Inflammatory macrophage treated with lipopolysaccharide for 4 hours (primary cell): ENCODE measurements around the gene ZNF800.
"Not testable (repeated sequence)": the region's sequence is repeated elsewhere in the genome, so short reads cannot be mapped to it uniquely, and the experiment has no call there.

Source experiments
- DNase-seq: peaks from one replicate; pipeline ENCODE4 v3.0.0-alpha.2; 2020

The ZNF800 gene

DNA sequence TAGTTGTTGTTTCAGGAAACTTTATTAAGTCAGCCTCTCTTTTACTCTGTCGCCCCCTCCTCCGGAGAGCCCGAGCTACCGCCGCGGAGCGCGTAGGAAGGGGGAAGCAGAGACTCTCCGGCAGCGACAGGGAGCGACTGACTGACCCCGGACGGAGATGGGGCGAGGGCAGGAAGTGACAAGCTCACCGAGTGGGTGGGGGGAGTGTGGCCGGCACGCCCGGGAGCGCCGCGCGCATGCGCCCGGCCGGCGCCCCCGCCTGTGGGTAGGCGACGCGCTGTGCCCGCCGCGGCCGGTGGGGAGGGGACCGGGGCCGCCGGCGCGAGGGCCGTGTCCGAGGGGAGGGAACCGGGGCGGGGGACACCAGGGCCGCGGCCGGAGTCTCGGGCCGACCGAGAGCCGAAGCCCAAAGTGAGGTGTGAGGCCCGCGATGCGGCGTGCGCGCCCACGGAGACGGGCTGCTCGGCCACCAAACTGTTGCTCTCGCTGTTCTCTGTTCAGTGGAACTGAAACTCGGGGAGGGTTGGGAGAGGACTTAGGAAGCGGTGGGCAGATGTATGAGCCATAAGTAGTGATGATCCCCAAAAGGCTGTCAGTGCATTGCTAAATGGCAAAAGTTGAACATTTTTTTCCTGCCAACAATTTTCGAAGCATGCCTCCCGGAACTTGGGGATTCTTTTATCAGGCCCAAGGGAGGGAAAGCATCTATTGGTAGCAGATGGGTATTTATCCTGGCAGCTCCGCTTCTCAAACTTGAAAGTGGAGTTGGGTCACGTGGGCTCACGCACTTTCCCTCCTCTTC is at the start of gene ZNF800:
TSS of gene ZNF800 (minus strand) at position 143 of the 802 bp plus-strand sequence. CDS start 1,151 bp downstream, outside the sequence.
- peak; percentile 96 for DNase-seq

GRCh38 chr7:127440206-127440605 is 47.7 kb upstream of the ZNF800 start:
- DNase-seq: no peak

DNA sequence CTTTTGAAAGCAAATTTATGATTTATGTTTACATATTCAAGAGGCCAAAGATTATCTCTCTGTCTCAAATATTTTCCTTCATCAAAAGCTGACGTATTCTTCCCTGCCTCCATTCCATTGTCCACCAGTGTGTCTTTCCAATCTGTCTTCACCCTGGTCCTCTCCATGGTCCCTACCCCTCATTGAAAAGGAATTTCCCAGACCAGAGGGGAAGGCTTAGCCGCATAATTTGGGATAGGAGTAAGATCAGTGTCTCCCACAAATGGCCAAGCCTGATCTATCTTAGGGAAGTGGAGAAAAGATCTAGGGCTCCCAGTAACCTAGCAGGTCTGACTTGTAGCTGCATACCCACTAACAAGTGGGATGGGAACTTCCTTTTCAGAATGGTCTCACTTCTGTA is 46.3 kb upstream of the ZNF800 start:
- no peak for DNase-seq

DNA sequence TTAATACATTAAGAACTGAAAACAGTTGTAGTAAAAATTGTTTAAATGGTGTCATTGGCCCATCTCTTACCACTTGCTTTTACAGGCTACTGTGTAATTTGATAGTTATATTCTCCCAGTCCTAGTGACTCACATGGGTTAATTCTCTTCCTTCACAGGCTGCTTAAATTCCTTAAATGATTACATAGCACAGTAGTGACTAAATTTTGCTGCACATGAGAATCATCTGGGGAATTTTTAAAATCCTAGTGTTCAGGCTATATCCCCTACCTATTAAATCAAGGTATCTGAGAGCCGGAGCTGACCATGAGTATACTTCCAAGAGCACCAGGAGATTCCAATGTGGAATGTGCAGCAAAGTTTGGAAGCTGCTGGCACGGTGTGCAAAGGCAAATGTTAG is 45.3 kb upstream of the ZNF800 start:
- no peak for DNase-seq

DNA sequence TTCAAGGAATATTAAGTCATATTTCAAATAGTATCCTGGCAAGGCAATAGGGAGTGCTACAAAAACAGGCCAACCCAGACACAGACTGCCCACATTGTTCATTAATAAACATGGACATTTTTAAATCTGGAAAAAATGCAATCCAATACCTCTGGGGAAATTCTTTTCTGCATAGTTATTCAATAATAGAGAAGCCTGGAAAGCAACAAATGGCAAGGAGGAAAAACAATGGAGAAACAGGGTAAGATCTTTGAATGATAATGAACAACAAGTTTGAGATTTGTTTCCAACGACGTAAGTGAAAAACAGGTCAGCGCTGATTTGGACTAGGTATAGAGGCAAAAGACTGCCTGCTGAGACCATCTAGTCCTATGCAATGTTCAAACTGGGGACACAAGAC is 44.7 kb upstream of the ZNF800 start:
- no peak for DNase-seq

- DNase-seq: not testable (repeated sequence)
Measured at GRCh38 chr7:127429281-127429680, 36.8 kb upstream of the ZNF800 start.

DNA sequence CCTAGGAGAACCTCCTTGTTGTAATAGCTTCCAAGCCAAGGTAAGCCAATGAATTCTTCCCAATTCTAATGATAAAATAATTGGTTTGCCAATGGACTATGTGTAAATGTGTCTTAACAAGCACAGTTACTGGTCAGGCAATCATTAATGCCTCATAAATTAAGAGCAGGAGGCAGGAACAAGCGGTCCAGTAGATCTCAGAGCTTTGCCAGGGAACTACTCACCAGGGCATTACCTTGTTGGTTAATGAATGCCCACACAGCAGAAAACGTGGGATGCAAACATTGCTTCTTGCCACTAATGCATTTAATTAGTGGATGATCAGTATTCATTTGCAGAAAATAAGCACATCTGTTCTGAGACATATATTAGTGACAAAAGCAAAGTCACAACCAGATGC is 26.7 kb upstream of the ZNF800 start:
- no peak for DNase-seq

GRCh38 chr7:127418459-127418858 is 26.0 kb upstream of the ZNF800 start:
- DNase-seq: no peak

DNA sequence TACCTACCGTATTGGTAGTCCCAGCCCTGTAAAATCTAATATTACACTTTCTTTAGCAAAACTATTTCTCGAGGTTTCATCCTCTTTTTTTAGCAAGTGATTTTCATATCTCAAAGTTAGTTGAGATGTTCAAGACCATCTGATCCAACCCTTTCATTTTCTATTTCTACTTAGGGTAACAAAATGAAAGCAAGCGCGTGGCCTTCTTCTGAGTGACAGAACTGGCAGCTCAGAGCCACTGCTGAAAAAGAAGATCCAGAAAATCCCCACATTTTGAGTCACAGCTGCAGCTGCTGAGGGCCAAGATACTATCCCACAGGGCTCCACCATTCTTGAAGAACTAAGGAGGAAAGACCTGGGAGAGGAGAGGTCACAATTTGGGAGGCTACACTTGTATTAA is 24.8 kb upstream of the ZNF800 start:
- DNase-seq: peak; percentile 39

- no peak for DNase-seq
Measured at GRCh38 chr7:127415060-127415742, 22.7 kb upstream of the ZNF800 start.

- DNase-seq: peak; percentile 54
Measured at GRCh38 chr7:127413962-127414361, 21.5 kb upstream of the ZNF800 start.

DNA sequence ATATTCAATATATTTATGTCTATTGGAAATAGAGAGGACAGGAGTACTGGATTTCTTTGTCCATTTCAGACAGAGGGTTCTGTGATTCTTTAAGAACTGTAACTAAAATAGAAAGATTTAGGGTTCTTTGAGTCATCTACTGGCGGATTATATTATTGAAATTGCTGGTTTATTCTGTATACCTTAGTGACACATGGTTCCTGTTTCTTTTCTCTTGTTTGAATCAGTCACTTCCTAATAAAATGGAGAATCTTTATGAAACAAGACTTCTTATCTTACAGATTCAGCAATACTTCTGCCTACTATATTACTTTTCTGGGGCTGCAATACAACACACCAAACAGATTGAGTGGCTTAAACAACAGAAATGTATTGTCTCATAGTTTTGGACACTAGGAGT is 20.8 kb upstream of the ZNF800 start:
- DNase-seq: peak; percentile 49

- DNase-seq: no peak
Measured at GRCh38 chr7:127411176-127411575, 18.7 kb upstream of the ZNF800 start.

DNA sequence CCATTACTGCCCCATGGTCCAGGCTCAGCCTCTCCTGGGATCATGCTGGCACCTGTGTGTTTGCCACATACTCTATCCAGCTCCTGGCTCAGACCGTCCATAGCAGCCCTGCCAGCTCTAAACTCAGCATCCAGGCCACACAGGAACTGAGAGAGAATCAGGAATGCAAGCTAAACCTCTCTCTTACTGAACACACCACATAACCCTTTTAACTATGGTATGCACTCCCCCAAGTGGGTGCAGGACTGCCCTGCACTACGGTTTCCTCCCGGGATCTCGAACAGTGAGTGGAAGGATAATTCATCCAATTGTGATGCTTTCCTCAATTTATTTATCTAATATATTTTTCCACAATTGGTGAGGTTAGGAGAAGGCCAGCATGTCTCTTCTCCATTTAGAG is 17.1 kb upstream of the ZNF800 start:
- no peak for DNase-seq

DNA sequence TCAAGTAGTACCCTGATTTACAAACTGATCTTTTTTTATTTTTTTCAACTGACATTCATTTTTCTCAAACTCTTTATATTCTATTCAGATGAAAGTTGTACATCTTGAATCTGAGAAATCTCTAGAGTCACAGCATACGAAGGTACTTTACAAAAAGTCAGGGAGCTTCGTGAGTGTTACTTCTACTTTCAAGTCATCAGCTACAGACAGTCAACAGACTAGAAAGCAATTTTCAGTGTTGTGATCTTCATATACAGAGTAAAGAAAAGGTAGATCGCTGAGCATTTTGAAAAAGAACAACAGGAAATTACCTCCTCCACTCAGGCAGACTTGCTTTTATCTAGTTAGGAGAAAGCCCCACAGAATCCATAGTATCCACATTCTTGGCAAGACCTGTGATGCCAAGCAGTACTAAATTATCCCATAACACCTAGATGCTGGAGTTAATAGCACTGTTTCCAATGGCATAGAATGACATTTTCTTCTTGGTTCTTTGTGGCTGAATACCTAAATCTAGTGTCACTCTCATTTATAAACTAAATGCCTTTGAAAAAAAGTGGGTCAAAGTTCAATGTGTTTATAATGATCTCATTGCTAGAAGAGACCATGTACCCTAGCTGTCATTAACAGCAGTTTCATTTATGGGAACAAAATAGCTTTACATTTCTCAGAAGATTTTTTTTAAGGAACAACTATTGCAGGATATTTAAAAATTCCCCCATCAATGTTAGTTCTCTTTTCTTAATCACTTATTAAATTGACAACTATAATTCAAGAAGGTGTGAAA is 12.0 kb upstream of the ZNF800 start:
- peak; percentile 66 for DNase-seq

GRCh38 chr7:127396184-127396583 is 3.7 kb upstream of the ZNF800 start:
- peak; percentile 97 for DNase-seq

DNA sequence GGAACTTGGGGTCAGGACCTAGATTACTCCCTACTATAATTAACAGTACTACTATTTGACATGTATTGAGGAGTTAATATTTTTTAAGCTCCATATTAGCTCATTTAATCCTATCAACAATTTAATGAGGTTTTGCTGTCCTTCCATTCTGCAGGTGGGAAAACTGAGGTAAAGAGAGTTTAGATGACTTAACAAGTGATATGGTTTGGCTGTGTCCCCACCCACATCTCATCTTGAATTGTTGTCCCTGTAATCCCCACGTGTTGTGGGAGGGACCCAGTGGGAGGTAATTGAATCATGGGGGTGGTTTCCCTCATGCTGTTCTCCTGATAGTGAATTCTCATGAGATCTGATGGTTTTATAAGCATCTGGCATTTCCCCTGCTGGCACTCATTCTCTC is 2.6 kb upstream of the ZNF800 start:
- peak; percentile 52 for DNase-seq

- peak; percentile 47 for DNase-seq
Measured at GRCh38 chr7:127393368-127394058, 1.0 kb upstream of the ZNF800 start.

DNA sequence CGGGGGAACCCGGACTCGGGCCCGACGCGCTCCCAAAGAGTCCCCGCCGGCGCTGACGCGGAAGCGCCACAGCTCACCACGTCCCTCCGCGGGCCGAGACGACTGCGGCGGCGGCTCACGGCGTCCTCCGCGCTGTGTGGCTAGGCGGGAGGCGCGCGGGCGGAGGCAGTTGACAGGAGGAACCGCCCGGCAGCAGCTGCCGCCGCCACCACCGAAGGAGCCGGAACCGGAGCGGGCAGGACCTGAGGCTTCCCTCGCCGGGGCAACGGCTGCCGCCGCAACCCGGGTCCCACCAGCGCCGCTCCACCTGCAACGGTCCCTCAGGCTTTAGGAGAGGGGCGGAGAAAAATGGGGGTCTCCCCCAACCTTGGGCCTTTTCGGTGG is 334 bp downstream of the ZNF800 start:
- DNase-seq: peak; percentile 79

DNA sequence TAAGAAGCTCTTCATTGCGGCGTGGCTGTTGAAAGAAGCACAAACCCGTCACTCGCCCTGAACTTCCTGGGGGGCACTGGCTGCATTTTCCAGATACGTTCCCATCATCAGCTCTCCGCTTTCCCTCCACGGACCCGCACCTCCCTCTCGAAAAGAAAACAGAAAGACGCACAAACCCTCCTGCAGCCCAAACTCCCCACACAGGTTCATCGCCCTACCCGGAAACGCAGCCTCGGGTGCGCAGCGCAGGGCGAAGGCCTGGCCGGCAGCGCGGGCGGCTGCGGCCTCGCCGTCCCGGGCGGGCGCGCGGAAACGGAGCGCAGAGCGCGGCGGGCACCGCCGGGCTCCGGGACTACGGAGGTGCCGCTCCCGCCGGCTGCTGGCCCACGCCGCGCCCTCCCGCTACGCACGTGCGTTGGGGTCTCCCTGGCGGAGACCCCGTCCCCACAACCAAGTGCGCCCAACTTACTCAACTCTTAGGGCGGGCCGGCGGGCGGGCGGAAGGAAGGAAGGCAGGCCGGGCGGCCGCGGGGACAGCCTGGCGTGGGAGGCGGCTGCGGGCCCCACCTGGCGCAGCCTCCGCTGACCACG is 822 bp downstream of the ZNF800 start:
- peak; percentile 57 for DNase-seq

DNA sequence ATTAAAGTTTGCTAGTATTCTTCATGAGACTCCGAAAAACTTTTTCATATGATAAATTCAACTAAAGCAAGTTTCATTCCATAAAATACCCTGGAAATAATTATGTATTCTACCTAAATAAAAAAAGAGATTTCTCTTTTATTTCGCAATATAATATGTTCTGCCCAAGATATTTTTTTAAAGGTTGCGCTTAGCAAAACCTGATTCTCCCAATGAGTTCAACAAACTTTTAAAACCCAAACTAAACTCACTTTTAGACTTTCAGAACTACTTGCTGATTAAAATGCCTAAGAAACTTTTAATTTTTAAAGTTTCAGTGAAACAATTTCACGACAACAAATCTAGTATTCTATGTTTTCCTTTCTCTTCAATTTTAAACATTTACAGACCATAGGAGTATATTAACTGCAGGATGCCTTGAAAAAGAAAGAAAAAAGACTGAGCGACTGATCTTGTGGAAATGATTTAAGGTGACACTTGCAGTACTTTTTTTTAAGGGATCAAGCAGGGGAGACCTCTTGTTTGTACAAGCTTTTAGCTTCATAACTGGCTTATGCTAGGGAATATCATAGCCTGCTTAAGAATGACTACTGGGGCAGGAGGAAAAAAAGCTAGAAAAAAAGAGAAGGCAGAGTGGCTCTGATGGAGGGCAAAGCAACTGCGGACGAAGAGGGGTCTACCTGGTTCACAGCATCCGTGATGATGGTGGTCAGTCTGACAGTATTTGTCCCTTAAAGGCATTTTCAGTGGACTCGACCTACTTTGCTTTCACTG is 1.5 kb downstream of the ZNF800 start:
- no peak for DNase-seq
